Mesothelial cell of epicardium (in vitro differentiated cells): ENCODE measurements around the gene FAM114A1. TPM values are rescaled to one million over a fixed set of nuclear protein-coding genes. Genes with fewer than 3 reads are reported as not detected.

Source experiments
- DNase-seq, 2 experiments: peaks; one replicate each; pipeline ENCODE4 v3.0.0; 2021; ENCODE audit warnings: low spot score in 2 of 2; ENCODE audit not compliant: unreplicated experiment in 2 of 2
- H3K27ac Mint-ChIP-seq: 2 replicates; pipeline ENCODE4 v1.8.0; 2021; ENCODE audit warnings: mixed read lengths
- H3K27me3 Mint-ChIP-seq: 2 replicates; pipeline ENCODE4 v1.8.0; 2021; ENCODE audit warnings: low read depth, mixed read lengths
- H3K36me3 Mint-ChIP-seq: 2 replicates; pipeline ENCODE4 v1.8.0; 2021; ENCODE audit warnings: mixed read lengths
- H3K4me1 Mint-ChIP-seq: 2 replicates; pipeline ENCODE4 v1.8.0; 2021; ENCODE audit warnings: mixed read lengths
- H3K4me3 Mint-ChIP-seq: 2 replicates; pipeline ENCODE4 v1.8.0; 2021; ENCODE audit warnings: mild to moderate bottlenecking, moderate library complexity, mixed read lengths
- H3K9me3 Mint-ChIP-seq: 2 replicates; pipeline ENCODE4 v1.8.0; 2021; ENCODE audit warnings: mixed read lengths
- total RNA-seq: library from RNA; stranded (reverse); gene quantifications from 3 replicates; pipeline ENCODE4 v1.2.1, GENCODE V29; 2021
- TF ChIP-seq, protein P1 (sequence below): fragments of 200-600 bp; sonication (generic); IDR thresholded peaks from one replicate; pipeline ENCODE4 v1.5.0; 2021; ENCODE audit warnings: antibody characterized with exemption; ENCODE audit not compliant: unreplicated experiment

The FAM114A1 gene
- total RNA-seq, 1 donor from 2014 or later, result 53.7 TPM

- TF ChIP-seq, protein P1, sequence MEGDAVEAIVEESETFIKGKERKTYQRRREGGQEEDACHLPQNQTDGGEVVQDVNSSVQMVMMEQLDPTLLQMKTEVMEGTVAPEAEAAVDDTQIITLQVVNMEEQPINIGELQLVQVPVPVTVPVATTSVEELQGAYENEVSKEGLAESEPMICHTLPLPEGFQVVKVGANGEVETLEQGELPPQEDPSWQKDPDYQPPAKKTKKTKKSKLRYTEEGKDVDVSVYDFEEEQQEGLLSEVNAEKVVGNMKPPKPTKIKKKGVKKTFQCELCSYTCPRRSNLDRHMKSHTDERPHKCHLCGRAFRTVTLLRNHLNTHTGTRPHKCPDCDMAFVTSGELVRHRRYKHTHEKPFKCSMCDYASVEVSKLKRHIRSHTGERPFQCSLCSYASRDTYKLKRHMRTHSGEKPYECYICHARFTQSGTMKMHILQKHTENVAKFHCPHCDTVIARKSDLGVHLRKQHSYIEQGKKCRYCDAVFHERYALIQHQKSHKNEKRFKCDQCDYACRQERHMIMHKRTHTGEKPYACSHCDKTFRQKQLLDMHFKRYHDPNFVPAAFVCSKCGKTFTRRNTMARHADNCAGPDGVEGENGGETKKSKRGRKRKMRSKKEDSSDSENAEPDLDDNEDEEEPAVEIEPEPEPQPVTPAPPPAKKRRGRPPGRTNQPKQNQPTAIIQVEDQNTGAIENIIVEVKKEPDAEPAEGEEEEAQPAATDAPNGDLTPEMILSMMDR, result no peak
- Mint-ChIP-seq H3K4me3 (no peak overlapping the region), H3K4me1 (peaks cover 4% of the 10 kb centered on the region), H3K27me3 (peaks cover 13% of the 10 kb centered on the region), H3K36me3 (no peaks in the 10 kb centered on the region), H3K27ac (no peak overlapping the region), H3K9me3 (no peaks in the 10 kb centered on the region)
- no peak for DNase-seq
These were observed 84.0 kb downstream of the FAM114A1 start for GRCh38 chr4:38951598-38951997.

GRCh38 chr4:38952017-38952416 lies 84.4 kb downstream of the FAM114A1 start:
- Mint-ChIP-seq H3K9me3 (no peaks in the 10 kb centered on the region), H3K36me3 (no peaks in the 10 kb centered on the region), H3K4me3 (no peak overlapping the region), H3K27ac (no peak overlapping the region), H3K4me1 (peaks cover 4% of the 10 kb centered on the region), H3K27me3 (peaks cover 13% of the 10 kb centered on the region)
- no peak for DNase-seq
- TF ChIP-seq, protein P1, result no peak

- H3K27me3 Mint-ChIP-seq, result peaks cover 13% of the 10 kb centered on the region
- H3K36me3 Mint-ChIP-seq, result no peaks in the 10 kb centered on the region
- no peak overlapping the region for H3K27ac Mint-ChIP-seq
- no peak for DNase-seq
- peaks cover 1% of the 10 kb centered on the region for H3K4me1 Mint-ChIP-seq
- no peak overlapping the region for H3K4me3 Mint-ChIP-seq
- no peaks in the 10 kb centered on the region for H3K9me3 Mint-ChIP-seq
- TF ChIP-seq, protein P1, result no peak
These were observed 87.1 kb downstream of the FAM114A1 start for GRCh38 chr4:38954727-38955126.

GRCh38 chr4:38955957-38956356 lies 88.4 kb downstream of the FAM114A1 start:
- TF ChIP-seq, protein P1, result no peak
- Mint-ChIP-seq H3K27ac (no peak overlapping the region), H3K9me3 (no peaks in the 10 kb centered on the region), H3K4me1 (no peaks in the 10 kb centered on the region), H3K4me3 (no peak overlapping the region), H3K36me3 (no peaks in the 10 kb centered on the region), H3K27me3 (peaks cover 13% of the 10 kb centered on the region)
- DNase-seq, result no peak

DNA sequence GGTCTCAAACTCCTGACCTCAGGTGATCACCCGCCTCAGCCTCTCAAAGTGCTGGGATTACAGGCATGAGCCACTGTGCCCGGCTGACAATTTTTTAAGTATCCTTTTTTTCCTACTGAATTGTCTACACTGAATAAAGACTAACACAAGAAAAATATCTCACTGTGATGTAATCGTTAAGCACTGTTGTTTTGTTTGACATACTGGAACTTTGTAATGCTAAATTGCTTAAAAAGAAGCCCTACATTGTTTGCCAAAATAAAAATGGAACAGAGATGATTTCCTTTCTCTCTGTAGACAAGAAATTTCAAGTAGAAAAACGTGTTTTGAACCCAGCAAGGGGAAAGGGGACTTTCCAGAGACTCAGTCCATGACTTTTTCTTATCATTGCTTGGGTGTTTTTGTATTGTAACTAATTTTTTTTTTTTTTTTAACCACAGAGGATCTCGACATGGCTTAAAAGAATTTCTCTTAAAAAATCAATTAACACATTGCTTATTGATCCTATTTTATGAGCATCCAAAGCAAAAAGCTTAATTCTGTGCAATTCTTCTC lies 89.7 kb downstream of the FAM114A1 start:
- Mint-ChIP-seq H3K27ac (no peak overlapping the region), H3K36me3 (no peaks in the 10 kb centered on the region), H3K4me1 (no peaks in the 10 kb centered on the region), H3K9me3 (peaks cover 13% of the 10 kb centered on the region), H3K4me3 (no peak overlapping the region), H3K27me3 (peaks cover 13% of the 10 kb centered on the region)
- TF ChIP-seq, protein P1, result no peak
- DNase-seq, result no peak

DNA sequence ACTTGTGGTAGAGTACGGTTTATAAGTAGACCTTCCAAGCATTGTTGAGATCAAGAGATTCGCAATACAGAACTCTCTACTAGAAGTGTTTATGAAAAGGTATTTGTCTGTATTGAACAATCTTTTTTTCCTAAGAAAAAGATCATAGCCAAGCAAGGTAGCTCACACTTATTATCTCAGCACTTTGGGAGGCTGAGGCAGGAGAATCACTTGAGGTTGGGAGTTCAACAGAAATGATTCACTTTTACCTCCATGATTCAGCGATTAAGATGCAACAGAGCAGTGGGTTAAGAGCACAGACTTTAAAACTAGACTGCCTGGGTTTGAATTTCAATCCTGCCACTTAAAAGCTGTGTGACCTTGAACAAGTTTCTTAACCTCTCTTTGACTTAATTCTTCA lies 90.3 kb downstream of the FAM114A1 start:
- Mint-ChIP-seq H3K4me3 (no peak overlapping the region), H3K4me1 (no peaks in the 10 kb centered on the region), H3K9me3 (peaks cover 13% of the 10 kb centered on the region), H3K36me3 (no peaks in the 10 kb centered on the region), H3K27me3 (peaks cover 9% of the 10 kb centered on the region), H3K27ac (no peak overlapping the region)
- TF ChIP-seq, protein P1, result no peak
- DNase-seq, result no peak
